ENCODE results near the gene TCF15.

The TCF15 gene

DNA sequence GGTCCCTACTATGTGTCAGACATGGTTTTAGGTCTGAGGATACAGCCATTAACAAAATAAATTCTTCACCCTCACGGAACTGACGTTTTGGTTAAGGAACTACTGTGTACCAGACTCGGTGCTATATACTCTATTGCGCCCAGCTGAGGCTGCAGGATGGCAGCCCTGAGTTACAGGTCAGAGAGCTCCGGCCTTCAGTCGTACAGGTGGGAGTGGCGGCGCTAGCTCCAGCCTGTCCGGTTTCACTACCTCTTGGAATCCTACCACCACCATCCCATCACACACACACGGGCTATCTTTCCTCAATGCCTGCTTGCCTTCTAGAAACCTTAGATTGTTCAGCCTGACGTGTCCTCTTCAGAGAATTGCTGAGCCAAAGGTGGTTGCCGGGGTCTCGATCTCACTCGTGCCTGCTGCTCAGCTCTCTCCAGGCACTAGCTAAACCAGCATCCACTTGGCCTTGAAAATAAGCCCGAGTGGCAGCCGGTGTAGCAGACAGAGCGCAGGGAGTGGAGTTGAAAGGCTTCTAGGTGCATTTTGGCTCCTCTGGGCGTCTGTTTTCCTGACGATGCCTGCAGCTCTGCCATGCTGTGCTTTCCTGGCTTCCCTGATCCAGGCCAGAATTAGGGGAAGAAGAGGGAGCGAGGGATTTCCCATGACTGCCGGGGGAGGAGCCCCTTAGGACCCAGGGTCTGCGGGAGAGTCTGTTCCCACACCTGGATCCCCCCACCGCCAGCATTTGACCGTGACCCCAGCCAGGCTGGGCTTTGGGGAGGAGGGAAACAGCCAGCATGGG lies 1.1 kb upstream of the TCF15 start:
- no peak for DNase-seq (ENCODE audit: low read depth)

DNA sequence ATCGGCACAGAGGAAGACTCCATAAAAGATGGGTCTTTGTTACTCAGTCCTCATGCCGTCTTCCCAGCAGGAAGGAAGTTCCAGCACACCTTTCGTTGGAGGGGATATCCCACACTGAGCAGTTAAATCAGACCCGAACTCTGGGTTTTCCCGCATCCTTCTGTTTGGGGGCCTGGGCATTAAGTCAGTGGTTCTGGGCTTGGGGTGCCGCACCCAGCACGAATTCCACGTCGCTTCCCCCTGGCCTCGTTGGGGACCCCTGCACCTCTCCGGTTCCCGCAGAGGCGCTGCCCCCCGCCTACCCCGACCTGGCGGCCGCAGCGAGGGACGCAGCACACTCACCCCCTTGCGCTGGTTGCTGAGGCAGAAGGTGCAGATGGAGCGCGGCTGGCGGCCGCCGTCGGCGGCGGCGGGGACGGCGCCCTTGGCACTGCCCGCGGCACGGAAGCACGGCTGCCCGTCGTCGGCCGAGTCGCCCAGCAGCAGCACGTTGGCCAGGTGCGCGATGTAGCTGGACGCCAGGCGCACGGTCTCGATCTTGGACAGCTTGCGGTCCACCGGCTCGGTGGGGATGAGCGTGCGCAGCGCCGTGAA lies 641 bp downstream of the TCF15 start:
- no peak for DNase-seq (ENCODE audit: low read depth)

DNA sequence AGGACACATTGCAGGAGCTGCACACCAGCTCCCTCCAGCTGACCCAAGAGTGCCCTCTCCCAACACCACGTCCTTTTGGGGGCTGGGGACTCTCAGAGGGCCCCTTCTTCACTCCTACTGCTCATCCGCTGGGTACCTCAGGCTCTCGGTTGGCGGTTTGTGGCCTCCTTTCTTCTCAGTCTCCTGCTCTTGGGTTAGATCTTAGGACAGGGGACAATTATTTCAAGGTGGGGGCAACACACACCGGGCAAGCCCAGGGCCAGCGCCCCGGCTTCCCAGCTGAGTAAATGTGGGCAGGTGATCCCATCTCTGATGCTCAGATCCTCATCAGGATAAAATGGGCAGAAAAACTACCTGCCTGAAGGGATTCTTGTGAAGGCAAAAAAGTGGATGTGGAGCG lies 1.1 kb downstream of the TCF15 start:
- no peak for DNase-seq (ENCODE audit: low read depth)

DNA sequence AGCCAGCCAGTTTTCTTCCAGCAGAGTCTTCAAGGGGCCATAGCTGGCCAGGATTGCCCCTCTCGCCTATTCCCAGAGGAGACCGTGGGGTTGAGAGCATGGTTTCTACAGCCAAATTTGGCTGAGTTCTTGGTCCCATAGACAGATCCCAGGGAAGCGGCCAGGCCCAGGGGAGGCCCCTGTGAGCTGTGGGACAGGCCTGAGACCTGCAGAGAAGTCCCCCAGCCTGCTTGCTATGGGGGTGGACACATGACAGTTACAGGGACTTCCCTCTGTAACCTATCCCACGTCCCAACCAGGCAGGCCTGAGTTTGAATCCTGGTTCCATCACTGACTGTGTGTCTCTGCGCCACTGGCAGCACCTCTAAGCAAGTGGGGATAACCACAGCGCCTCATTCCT lies 2.6 kb downstream of the TCF15 start:
- DNase-seq (ENCODE audit: low read depth), result no peak

DNA sequence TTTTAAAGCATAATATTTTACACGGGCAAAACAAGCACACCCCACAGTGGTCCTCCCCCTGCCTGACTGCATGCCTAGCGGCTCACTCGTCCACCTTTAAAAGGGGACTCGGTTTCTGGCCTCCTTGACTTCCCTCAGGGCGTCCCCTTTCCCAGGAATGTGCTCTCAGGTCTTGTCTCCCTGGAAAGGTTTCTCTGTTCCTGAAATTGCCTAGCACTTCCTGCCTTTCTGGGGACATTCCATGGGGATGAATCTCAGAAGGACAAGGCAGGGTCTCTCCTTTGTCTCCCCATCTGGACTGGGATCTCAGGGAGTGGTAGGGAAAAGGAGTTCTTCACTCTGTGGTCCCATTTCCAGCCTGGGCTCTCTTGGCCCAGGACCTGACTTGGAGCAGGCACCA lies 4.9 kb downstream of the TCF15 start:
- DNase-seq (ENCODE audit: low read depth), result no peak

DNA sequence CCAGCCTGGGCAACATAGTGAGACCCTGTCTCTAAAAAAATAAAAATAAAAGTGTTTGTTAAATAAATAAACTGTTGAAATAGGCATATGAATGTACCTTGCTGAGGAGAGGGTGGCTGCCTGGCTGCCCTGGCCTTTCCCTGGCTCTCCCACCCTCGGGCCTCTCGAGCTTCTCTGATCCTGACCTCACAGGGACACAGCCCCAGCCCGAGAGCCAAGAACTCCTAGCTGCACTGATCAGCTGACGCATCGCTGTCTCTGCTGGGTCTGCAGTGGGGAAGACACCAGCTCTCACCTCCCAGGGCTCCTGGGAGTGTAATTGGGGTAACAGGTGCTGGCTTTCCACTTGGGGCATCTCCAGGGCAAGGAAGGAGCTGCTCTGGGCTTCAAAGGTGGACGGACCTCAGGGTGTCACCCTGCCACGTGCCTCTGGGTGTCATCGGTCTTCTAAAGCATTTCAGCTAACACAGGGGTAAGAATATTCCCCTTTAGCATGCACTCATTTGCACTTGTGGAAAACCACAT lies 6.9 kb downstream of the TCF15 start:
- no peak for DNase-seq (ENCODE audit: low read depth)

DNA sequence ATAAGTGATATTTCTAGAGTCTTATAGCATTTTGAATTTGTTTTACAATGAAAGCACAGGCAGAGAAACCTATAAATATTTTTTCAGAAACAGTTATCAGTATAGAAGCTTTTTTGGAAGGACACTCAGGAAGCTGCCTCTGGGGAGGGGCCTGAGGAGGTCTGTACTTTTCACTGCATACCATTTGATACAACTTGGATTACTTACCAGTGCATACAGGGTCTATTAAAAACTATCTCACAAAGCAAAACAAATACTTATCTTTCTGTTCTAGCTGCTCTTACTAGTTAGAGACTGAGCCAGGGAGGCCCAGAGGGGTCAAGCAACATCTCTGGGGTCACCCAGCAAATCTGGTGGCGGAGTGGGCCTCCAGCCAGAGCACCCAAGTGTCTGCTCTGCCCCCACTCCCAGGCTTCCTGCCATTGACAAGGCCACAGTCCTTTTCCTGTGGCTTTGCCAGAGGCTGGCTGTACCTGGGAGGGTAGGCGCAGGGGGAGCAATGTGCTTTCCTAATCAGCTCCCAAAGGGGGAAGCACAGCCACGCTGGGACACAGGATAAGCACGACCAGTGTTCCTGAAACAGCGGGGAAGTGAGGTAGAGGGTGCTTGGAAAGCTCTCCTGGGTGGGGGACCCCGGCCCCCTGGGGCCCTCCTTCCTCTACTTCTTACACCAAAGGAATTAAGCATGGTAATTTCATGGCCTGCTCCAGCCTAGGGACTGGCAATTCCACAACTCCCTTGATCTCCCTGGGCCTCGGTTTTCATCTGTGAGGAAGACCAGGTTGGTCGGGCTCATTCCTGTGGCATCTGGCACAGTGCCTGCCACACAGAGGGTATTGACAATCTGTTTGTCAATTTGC lies 7.8 kb downstream of the TCF15 start:
- no peak for DNase-seq (ENCODE audit: low read depth)

DNA sequence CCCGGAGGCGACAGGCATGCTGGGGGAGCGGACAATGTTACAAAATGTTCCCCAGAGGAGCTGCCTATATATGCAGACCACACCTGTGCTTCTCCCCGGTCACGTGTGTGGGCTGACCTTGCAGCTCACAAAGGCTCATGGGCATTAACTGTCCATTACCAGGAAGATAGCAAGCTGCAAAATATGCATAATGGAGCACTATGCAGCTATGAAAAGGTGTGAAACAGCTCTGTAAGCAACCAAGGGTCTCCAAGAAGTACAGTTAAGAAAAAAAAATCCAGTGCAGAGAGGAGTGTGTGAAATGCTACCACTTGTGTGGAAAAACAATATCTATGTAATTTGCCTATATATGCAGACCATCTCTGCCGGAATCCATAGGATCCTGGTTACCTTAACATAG lies 9.4 kb downstream of the TCF15 start:
- no peak for DNase-seq (ENCODE audit: low read depth)

DNA sequence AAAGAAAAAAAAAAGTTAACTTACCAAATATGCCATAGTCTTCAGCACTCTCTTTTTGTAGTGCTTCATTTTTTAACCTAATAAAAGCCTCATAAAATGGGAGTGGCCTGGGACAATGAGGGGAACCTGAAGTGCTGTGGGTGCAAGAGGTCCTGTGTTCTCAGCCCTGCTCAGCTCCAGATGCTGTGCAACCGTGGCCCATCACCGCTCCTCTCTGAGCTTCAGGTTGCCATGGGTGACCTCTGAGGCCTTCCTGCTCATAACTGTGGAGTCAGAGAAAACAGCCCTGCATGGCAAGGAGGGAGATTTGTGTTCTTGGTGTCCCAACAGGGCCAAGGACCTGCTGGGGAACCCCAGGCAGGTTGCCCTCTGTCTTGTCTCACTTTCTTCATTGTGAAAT lies 10.0 kb downstream of the TCF15 start:
- DNase-seq (ENCODE audit: low read depth), result no peak

DNA sequence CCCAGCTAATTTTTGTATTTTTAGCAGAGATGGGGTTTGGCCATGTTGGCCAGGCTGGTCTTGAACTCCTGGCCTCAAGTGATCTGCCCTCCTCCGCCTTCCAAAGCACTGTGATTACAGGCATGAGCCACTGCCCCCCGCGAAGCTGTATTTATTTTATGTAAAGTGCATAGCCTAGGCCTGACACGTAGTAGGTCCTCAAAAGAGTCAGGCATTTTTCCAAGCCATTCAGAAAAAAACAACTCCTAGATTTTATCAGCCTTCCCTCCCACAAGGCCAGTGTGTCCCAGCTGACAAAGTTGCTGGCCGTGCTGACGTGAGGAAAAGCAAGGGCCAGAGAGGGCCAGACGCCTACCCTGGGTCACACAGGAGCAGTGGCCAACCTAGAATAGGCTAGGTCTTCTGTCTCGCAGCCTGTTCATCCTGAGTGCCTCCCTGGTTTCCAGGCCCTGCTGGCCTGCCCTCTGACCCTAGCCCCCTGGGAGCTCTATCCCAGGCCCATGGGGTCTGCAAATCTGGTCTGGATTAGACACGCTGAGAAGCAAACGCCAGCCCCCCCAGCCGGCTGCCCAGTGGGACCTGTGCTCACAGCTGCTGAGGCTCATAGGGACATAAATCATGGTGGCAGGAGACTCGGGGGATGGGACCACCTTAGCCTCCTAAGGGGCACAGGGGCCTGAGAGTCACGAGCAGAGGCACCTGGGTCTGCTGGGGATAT lies 11.8 kb downstream of the TCF15 start:
- DNase-seq (ENCODE audit: low read depth), result no peak

DNA sequence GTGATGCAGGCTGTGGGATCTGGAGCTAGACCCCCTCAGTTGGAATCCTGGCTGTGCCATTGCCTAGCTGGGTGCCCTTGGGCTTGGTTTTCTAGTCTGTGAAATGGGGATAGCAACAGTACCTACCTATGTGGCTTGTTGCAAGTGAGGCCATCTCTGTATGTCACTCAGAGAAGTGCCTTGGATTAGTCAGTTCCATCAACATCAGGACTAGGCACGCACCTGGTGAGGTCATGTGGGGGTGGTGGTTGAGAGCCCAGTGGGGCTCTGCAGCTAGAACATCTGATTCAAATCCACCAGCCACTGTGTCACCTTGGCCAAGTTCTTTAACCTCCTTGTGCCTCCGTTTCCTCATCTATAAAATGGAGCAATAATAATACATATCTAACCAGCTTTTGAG lies 12.5 kb downstream of the TCF15 start:
- no peak for DNase-seq (ENCODE audit: low read depth)

DNA sequence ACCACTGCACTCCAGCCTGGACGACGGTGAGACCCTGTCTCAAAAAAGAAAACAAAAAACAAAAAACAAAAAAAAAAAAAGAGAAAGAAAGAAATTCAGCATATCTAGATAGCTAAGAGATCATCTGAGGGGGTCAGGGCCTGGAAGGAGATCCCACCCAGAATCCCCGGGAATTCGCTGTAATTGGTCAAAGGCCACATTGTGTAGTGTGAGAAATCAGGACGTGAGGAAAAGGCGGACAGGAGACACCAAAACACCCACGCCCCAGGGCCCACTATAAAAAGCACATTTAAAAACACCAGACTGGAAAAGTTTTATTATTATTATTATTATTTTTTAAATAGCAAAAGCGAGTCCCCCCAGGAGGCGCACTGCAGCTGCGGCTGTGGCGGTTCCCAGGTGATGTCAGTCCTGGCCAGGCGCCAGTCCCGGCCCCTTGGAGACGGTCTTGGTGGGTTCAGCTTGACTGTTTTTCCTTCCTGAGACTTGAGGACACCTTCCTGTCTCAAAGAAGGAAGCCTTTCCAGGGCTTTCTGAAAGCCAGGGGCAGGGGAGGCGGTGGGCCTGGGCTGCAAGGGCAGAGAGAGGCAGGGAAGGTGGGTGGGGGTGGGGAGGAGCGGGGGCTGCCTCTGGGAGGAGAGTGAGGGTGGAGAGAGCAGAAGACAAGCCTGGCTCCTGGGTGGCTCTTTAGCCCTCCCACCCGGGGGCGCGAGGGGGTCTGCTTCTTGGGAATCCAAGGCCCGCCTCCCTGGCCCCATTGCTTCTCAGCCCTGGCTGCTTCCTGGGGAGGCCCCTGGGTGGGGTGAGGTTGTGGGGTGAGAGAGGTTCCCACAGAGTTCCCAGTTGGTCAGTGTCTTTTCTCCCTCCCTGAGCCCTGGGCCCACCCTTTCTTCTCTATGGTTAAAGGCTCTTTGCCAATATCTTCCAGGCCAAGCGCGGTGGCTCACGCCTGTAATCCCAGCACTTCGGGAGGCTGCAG lies 14.5 kb downstream of the TCF15 start:
- DNase-seq (ENCODE audit: low read depth), result no peak

DNA sequence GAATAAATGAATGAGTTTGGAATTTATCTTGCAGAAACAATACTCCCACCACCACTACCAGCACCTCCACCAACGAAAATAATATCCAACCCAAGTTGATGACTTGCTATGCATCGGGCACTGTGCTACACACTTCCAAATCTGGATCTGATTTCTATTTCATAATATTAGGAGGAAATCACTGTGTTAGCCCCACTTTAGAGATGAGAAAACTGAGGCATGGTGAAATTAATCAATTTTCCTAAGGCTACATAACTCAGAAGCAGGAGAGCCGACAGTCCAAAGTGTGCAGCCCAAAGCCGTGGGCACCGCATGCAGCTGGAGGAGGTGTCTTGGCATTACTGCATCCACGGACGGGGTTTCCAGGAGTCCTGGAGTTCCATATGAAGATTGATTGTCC lies 17.6 kb downstream of the TCF15 start:
- DNase-seq (ENCODE audit: low read depth), result no peak

DNA sequence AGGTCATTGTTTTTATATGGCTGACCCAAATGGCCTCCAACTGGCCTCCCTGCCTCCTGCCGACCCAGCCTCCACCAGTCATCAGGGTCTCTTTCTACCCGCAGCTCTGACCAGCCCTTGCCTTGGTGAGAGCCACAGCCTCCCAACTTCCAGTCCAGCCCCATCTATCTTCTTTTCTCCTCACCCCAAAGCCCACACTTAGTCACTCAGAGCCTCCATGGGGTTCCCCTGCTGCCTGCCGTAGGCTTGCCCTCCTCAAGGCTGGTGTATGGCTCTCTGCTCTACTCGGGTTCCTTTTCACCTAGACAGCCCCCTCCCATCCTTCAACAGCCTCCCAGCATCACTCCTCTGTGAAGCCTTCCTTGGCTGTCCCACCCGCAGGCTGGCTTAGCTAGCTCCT lies 18.2 kb downstream of the TCF15 start:
- no peak for DNase-seq (ENCODE audit: low read depth)

DNA sequence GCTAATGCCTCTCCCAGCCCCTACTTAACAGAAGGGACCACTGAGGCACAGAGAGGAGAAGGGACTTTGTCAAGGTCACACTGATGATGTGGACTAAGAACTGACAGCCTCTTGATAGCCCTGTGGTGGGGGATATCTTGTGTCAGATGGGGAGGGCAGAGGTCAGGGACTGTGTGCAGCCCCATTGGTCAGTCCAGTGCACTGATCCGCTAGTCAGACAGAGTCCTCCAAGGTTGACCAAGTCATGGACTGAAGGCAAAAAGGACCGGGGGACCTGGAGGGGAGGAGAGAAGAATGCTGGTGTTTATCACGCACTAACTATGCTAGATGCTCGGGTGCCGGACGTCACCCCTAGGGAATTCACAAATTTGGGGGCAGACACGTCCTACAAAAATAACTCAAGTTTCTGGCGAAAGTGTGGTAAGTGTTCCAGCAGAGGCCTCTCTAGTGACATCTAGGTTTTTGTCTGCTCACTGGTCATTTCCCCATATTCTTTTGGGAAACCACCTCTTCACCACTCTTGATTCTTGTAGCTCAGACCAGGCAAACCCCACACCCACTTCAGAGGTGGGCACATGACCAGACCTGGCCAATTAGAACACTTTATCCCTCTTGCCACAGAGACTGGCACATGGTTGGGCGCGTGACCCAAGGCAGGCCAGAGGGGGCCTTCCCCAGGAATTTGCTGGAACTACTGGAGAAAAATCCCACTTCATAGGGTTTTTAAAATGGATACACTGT lies 21.0 kb downstream of the TCF15 start:
- no peak for DNase-seq (ENCODE audit: low read depth)

DNA sequence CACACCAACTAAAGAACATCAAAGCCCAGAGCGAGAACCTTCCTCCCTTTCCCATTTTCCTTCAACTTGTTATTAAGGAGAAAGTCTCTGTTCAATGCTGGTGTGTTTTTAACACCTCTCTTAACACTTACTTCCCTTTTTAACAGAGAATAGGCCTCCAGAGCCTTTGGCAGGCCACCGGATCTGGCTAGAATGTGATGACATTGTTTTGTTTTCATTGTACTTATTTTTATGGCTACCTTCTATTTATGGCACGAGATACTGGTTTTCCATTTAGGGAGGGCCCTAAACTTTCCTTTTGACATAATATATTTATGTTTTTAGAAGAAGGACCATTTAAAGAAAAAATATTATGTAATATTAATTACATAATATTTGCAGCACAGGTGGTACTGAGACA lies 21.6 kb downstream of the TCF15 start:
- DNase-seq (ENCODE audit: low read depth), result no peak

DNA sequence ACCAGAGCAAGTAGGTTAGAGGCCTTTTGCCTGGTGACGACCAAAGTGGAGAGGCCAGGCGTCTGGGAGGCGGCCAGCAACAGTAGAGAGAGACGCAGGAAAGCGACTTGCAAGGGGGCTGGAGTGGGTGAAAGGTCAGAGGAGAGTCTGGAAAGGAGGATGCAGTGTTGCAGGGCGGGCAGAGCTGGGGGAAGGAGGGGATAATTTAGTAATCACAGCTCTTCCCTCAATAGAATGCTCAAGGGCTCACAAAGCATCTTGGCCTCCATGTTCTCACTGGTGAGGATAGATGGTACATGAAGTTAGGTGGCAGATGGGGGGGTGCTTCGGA lies 25.2 kb downstream of the TCF15 start:
- DNase-seq (ENCODE audit: low read depth), result no peak

DNA sequence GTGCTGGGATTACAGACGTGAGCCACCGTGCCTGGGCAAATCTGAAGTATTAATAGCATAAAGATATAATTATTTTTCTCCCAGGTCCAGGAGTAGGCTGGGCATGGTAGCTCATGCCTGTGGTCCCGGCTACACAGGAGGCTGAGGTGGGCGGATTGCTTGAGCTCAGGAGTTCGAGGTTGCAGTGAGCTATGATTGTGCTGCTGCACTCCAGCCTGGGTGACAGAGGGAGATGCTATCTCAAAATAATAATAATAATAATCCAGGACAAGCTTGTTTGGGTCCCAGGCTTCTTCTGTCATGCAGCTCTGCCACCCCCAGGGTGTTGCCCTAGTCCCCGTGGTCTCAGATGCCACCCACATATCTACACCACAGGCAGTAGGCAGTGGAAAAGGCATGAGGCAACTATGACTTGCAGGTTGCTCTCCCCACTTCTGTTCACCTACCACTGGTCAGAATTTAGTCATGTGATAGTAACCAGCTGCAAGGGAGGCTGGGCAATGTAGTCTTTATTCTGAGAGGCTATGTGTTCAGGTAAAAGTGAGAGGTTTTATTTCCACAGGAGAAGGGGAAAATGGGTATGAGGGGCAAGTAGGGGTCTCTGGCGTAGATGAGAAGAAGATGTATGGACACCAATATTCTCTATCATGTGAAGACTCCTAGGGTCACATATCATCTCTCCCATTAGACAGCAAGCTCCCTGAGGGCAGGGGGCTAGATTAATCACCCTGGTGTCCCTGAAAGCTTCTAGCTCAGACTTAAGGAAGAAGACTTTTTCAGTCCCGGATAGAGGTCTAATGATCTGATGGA lies 25.7 kb downstream of the TCF15 start:
- no peak for DNase-seq (ENCODE audit: low read depth)

DNA sequence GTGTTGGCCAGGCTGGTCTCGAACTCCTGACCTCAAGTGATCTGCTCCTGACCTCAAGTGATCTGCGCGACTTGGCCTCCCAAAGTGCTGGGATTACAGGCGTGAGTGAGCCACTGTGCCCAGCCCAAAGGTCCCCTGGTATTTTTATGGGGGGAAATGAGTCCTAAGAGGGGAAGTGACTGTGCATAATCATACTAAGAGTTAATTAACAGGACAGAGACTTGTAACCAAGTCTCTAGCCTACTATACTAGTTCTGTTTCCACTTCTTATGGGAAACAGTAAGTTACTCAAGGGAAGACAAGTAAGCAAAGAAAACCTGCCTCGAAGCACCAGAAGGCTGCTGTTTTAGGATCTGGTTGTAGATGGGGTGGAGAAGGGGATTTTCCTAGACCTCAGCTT lies 27.9 kb downstream of the TCF15 start:
- no peak for DNase-seq (ENCODE audit: low read depth)
